HG03196 (cell line): Measurements from ENCODE around the gene CFAP92.

Experiments
- ATAC-seq: cut with Tn5 transposase; IDR thresholded peaks from one replicate; pipeline ENCODE4 v1.9.1; 2021; ENCODE audit not compliant: unreplicated experiment

The CFAP92 gene

GRCh38 chr3:129025691-129026435 is 32.0 kb upstream of the CFAP92 start:
- ATAC-seq, result no peak

GRCh38 chr3:129025108-129025507 is 31.2 kb upstream of the CFAP92 start:
- no peak for ATAC-seq

GRCh38 chr3:129023909-129024308 is 30.0 kb upstream of the CFAP92 start:
- no peak for ATAC-seq

- ATAC-seq, result no peak
These were observed 29.1 kb upstream of the CFAP92 start for GRCh38 chr3:129023008-129023358.

- ATAC-seq, result no peak
These were observed 28.5 kb upstream of the CFAP92 start for GRCh38 chr3:129022114-129023007.

- no peak for ATAC-seq
These were observed 27.3 kb upstream of the CFAP92 start for GRCh38 chr3:129021140-129021551.

- ATAC-seq, result no peak
These were observed 26.8 kb upstream of the CFAP92 start for GRCh38 chr3:129020691-129021090.

GRCh38 chr3:129019266-129019665 is 25.4 kb upstream of the CFAP92 start:
- ATAC-seq, result no peak

- no peak for ATAC-seq
These were observed 24.9 kb upstream of the CFAP92 start for GRCh38 chr3:129018751-129019150.

- no peak for ATAC-seq
These were observed 24.4 kb upstream of the CFAP92 start for GRCh38 chr3:129018271-129018670.

GRCh38 chr3:129017484-129017899 is 23.6 kb upstream of the CFAP92 start:
- ATAC-seq, result no peak

- no peak for ATAC-seq
These were observed 23.0 kb upstream of the CFAP92 start for GRCh38 chr3:129016720-129017483.

- ATAC-seq, result no peak
These were observed 22.5 kb upstream of the CFAP92 start for GRCh38 chr3:129016356-129016719.

- no peak for ATAC-seq
These were observed 21.7 kb upstream of the CFAP92 start for GRCh38 chr3:129015388-129016105.

- ATAC-seq, result no peak
These were observed 21.0 kb upstream of the CFAP92 start for GRCh38 chr3:129014793-129015345.

- ATAC-seq, result no peak
These were observed 20.3 kb upstream of the CFAP92 start for GRCh38 chr3:129014148-129014547.

GRCh38 chr3:129013491-129013891 is 19.6 kb upstream of the CFAP92 start:
- no peak for ATAC-seq

GRCh38 chr3:129010310-129010956 is 16.6 kb upstream of the CFAP92 start:
- no peak for ATAC-seq

- ATAC-seq, result no peak
These were observed 15.4 kb upstream of the CFAP92 start for GRCh38 chr3:129009266-129009665.

- no peak for ATAC-seq
These were observed 13.9 kb upstream of the CFAP92 start for GRCh38 chr3:129007792-129008191.
